ENCODE data around the gene AUP1. TPM values are rescaled to one million over a fixed set of nuclear protein-coding genes. Genes with fewer than 3 reads are reported as not detected.

Gene AUP1
- total RNA-seq, 1 experiment from 2014 or later = 91.5 TPM

GRCh38 chr2:74576863-74577229, 47.3 kb upstream of the AUP1 start:
- no peak overlapping the region for H3K23ac ChIP-seq (ENCODE audit: insufficient read length, low read depth, low read length)
- Mint-ChIP-seq H3K36me3 (ENCODE audit: insufficient read depth in 1 of 3, low read depth in 3 of 3) (no peaks in the 10 kb centered on the region), H3K4me1 (peaks cover 2 to 3% of the 10 kb centered on the region in 2 experiments; a peak in 1 of 4 replicates), H3K4me3 (no peak overlapping the region), H3K27ac (no peak overlapping the region; a peak in 1 of 7 replicates), H3K9me3 (no peaks in the 10 kb centered on the region), H3K27me3 (ENCODE audit: low read depth) (peaks cover 3% of the 10 kb centered on the region; the same call in 1 of the 2 replicates)
- H3K14ac ChIP-seq (ENCODE audit: insufficient read depth, low read length) = no peak overlapping the region
- no peak for TF ChIP-seq CTCF (conservative IDR thresholded peaks at IDR 0.05)
- H2BK5ac ChIP-seq (ENCODE audit: insufficient read length, low read length) = no peak overlapping the region
- no peaks in the 10 kb centered on the region for H3K27me3 ChIP-seq (ENCODE audit: insufficient read depth, low read length)
- H4K8ac ChIP-seq (replicated peaks; ENCODE audit: insufficient read length, low read depth, low read length) = no peak overlapping the region
- H2AK5ac ChIP-seq (ENCODE audit: insufficient read length, low read length) = no peak overlapping the region
- no peak overlapping the region for H2AFZ ChIP-seq (ENCODE audit: low read length)
- H3K4ac ChIP-seq (ENCODE audit: low read depth, low read length) = no peak overlapping the region
- no CpG with 5 or more reads among the region's 1 CpG for WGBS (ENCODE audit: extremely low coverage, insufficient read length, low lambda C conversion rate)
- H4K91ac ChIP-seq (ENCODE audit: insufficient read length, low read depth, low read length) = no peak overlapping the region
- H2BK20ac ChIP-seq (ENCODE audit: low read depth, low read length, poor library complexity, severe bottlenecking) = no peak overlapping the region
- no peaks in the 10 kb centered on the region for H3K9me3 ChIP-seq (ENCODE audit: control insufficient read depth, low read depth, low read length)
- no peak overlapping the region for H2BK15ac ChIP-seq (ENCODE audit: low read depth, low read length)
- no peak overlapping the region for H3T11ph ChIP-seq (ENCODE audit: low read length)
- H3K18ac ChIP-seq (ENCODE audit: insufficient read length, low read depth, low read length) = no peak overlapping the region
- H3K23me2 ChIP-seq (ENCODE audit: insufficient read length, low read depth, low read length, poor library complexity, severe bottlenecking) = no peaks in the 10 kb centered on the region
- no peaks in the 10 kb centered on the region for H3K4me1 ChIP-seq (ENCODE audit: insufficient read depth, low read length)
- H3K4me2 ChIP-seq (ENCODE audit: insufficient read depth, insufficient read length, low read length) = no peak overlapping the region
- no peaks in the 10 kb centered on the region for H3K79me2 ChIP-seq (ENCODE audit: insufficient read depth, low read length)
- H4K20me1 ChIP-seq (ENCODE audit: control insufficient read depth, insufficient read depth, insufficient read length) = no peaks in the 10 kb centered on the region
- H3K27ac ChIP-seq (ENCODE audit: insufficient read length, low read depth, low read length) = no peak overlapping the region
- no peaks in the 10 kb centered on the region for H3K79me1 ChIP-seq (ENCODE audit: insufficient read depth, low read depth, low read length, poor library complexity, severe bottlenecking)
- no peak overlapping the region for H3K9ac ChIP-seq (ENCODE audit: extremely low read depth, insufficient read length, low read length)
- H2BK12ac ChIP-seq (ENCODE audit: insufficient read length, low read depth, low read length) = no peak overlapping the region
- no peak for DNase-seq
- H4K5ac ChIP-seq (ENCODE audit: insufficient read length, low read depth, low read length) = no peak overlapping the region
- no peak overlapping the region for H3K56ac ChIP-seq (ENCODE audit: insufficient read length, low read depth, low read length)
- H2BK120ac ChIP-seq (ENCODE audit: low read depth, low read length, poor library complexity, severe bottlenecking) = no peak overlapping the region

All from H9 (cell line).